GM19468 (cell line): ENCODE measurements around the gene CACNB3.
A peak's percentile ranks its signal among the peaks of the same experiment; 100 is the strongest.
"Not testable (repeated sequence)": the region's sequence is repeated elsewhere in the genome, so short reads cannot be mapped to it uniquely, and the experiment has no call there.

Experiments
- ATAC-seq: cut with Tn5 transposase; IDR thresholded peaks from one replicate; pipeline ENCODE4 v1.9.1; 2021; ENCODE audit warnings: mild to moderate bottlenecking, moderate library complexity, moderate number of reproducible peaks; ENCODE audit not compliant: unreplicated experiment; ENCODE audit errors: extremely low read depth

The CACNB3 gene

GRCh38 chr12:48851883-48852733, 33.8 kb downstream of the CACNB3 start, which contains the start of gene DDX23:
Gene DDX23, minus strand, starts transcription at chr12:48852163. Its CDS starts 6,381 bp downstream, at chr12:48845782.
- peak; percentile 90 for ATAC-seq

- no peak for ATAC-seq
These were observed 34.7 kb downstream of the CACNB3 start for GRCh38 chr12:48852734-48853688.

DNA sequence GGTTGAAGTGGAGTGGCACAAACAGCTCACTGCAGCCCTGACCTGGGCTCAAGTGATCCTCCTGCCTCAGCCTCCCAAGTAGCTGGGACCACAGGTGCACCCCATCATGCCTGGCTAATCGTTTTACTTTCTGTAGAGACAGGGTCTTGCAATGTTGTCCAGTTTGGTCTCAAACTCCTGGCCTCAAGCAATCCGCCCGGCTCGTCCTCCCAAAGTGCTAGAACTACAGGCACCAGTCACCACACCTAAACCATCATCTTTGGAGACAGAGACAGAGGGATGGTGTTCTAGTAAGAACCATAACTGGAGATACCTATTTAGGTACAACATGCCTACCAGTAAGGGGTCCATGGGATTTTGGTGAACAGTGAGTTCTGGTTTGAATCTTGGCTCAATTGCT, 36.2 kb downstream of the CACNB3 start:
- no peak for ATAC-seq

GRCh38 chr12:48854932-48855331, 36.6 kb downstream of the CACNB3 start:
- ATAC-seq: not testable (repeated sequence)

- no peak for ATAC-seq
These were observed 38.1 kb downstream of the CACNB3 start for GRCh38 chr12:48856379-48856778.

DNA sequence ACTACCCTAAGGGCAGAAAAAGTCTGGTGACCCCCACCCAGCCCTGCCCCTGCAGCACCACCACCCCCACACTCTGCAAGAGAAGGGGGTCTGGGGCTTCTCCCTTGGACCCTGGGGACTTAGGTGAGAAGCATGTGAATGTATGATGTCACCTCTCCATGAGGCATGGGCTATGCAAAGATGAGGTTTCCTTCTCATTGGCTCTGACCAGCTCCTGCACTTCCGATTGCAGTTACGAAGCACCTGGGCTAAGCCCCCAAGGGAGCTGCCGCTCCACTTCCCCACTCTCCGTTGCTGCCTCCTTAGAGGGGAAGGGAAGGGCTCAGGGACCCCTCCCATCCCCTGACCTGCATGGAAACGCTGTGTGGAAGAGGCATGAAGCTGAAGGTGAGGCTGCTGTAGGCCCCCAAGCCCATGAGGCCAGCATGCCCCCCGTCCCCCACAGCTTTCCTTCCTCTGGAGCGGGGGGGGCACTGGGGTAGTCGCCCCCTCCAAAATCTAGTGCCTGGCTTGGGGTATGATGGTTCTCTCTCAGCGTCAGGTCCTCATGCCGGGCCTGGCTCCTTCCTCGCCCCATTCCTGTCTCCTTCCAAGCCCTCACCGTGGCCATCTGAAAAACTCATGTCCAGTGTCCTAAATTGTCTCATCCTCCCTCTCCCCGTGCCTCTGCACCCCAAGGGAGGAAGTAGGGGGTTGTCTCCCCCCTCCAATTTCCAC, 39.1 kb downstream of the CACNB3 start:
- no peak for ATAC-seq

- ATAC-seq: no peak
These were observed 39.7 kb downstream of the CACNB3 start for GRCh38 chr12:48858043-48858442.

DNA sequence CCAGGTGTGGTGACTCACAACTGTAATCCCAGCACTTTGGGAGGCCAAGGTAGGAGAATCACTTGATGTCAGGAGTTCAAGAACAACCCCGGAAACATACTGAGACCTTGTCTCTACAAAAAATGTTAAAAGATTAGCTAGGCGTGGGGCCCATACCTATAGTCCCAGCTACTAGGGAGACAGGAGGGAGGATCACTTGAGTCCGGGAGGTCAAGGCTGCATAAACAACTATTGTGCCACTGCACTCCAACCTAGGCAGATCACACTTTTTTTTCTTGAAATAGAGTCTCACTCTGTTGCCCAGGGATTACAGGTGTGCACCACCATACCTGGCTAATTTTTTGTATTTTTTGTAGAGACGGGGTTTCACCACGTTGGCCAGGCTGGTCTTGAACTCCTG, 41.3 kb downstream of the CACNB3 start:
- no peak for ATAC-seq

DNA sequence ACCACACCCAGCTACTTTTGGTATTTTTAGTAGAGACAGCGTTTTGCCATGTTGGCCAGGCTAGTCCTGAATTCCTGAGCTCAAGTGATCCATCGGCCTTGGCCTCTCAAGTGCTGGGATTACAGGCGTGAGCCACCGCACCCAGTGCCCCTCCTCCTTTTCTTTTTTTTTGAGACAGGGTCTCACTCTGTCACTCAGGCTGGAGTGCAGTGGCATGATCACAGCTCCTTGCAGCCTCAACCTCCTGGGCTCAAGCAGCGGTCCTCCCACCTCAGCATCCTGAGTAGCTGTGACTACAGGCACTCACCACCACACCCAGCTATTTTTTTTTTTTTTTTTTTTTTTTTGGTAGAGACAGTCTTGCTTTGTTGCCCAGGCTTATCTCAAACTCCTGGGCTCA, 41.9 kb downstream of the CACNB3 start:
- ATAC-seq: not testable (repeated sequence)

GRCh38 chr12:48861111-48861510, 42.8 kb downstream of the CACNB3 start:
- no peak for ATAC-seq

- ATAC-seq: no peak
These were observed 44.5 kb downstream of the CACNB3 start for GRCh38 chr12:48862760-48863159.

GRCh38 chr12:48863291-48863690, 45.0 kb downstream of the CACNB3 start:
- no peak for ATAC-seq

DNA sequence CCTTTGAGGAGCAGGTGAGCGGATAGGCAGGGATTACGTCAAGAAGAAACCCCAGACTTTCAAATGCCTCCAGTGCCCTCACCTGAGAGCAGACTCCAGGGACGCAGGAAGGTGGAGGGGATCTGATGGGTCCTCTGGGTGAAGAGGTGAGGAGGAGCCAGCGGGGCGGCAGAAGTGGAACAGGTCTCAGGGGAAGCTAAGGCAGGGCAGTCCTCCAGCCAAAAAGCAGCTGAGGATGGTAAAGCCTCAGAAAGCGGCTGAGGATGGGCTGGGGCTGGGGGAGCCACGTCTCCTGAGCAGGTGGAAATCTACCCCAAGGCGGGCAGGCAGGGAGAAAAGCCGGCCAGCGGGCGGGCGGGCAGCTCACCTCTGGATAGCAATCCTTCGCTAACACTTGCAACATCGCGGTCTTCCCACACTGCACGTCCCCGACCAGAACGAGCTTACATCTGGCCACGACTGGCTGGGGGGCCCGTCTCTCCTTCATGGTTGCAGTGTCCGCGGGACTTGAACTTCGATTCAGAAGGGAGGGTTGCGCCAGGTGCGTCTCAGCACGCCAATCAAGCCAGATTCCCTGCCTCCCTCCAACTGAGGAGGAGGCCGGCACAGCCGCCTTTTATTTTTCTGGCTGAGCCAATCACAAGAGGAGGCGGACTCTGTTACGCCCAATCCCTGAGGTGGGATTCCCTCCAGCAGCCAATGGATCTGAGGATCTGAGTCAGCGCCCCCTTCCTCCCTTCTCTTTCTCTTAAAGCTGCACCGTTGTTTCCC, 47.2 kb downstream of the CACNB3 start, which contains the start of gene RND1:
RND1 (minus strand) TSS at position 590 of the 771 bp plus-strand sequence; CDS start at position 487, 103 bp downstream.
- ATAC-seq: peak; percentile 69

DNA sequence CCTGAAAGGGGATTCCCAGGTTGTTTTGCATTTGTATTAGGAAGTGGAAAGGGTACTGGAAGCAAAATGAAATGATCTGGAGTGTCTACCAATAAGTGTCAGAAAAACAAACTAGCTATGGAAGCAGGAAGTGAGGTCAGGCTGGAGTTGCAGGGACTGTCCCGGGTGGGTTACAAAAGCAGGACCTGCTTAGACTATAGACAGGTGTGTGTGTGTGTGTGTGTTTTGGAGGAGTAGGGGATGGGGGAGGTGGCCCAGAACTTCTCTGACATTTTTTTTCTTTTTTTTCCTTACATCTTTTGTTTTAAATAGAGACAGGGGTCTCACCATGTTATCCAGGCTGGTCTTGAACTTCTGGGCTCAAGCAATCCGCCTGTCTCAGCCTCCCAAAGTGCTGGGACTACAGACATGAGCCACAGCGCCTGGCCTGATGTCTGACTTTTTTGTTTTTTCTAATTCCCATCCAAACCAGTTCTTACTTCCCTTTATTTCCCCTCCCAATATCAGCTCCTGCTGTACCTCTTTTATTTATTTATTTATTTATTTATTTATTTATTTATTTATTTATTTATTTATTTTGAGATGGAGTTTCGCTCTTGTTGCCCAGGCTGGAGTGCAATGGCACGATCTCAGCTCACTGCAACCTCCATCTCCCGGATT, 47.9 kb downstream of the CACNB3 start:
- peak; percentile 29 for ATAC-seq

DNA sequence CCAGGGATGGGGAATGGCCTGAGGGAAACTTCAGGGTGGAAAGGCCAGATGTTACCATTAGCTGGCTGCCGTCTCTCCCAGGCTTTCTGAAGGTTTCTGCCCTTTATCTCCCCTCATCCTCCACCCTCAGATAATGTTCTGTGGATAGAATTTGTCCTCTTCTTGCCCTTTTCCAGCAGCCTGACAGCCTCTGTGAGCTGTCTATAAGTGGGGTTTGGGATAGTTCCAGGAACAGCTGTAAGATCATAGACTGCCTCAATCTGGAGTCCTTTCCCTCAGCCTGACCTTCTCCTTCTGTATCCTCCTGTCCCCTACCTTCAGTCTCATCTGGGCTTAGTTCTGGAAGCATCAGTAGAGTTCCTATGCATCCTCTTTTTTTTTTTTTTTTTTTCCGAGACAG, 50.2 kb downstream of the CACNB3 start:
- no peak for ATAC-seq

- ATAC-seq: no peak
These were observed 50.9 kb downstream of the CACNB3 start for GRCh38 chr12:48869191-48869590.

DNA sequence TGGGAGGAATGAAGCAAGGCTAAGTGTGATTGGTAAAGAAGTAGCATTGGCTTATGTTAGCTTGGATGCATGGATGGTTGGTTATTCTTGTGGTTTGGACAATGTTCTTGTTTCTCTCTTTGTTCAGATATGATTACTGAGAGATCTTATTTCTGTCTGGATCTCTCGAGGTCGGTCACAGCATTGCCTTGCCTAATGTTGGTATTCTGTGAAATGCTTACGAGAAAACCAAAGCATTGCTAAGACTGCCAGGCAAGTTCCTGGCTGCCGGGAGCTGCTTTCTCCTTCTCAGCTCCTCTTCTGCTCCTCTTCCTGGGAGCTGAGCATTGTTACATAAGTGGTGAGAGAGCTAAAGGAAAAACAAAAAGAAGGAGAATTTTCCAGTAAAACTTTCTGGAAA, 54.8 kb downstream of the CACNB3 start:
- no peak for ATAC-seq

DNA sequence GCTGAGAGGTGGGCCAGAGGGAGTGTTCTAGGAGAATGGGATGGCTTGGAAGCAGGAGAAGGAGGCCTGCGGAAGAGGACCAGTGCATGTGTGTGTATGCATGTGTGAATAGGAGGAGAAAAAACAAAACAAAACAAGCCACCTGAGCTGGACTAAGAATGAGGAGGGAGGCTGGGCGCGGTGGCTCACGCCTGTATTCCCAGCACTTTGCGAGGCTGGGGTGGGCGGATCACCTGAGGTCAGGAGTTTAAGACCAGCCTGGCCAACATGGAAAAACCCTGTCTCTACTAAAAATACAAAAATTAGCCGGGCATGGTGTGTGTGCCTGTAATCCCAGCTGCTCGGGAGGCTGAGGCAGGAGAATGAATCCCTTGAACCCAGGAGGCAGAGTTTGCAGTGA, 55.2 kb downstream of the CACNB3 start:
- ATAC-seq: not testable (repeated sequence)

- no peak for ATAC-seq
These were observed 57.7 kb downstream of the CACNB3 start for GRCh38 chr12:48875944-48876515.
